HEK293 (cell line): ENCODE measurements around the gene TET2.

Source experiments
- CTCF ChIA-PET: fragments of 350-600 bp; formaldehyde crosslinking; extraction: SDS; loops from one replicate; lab custom pipeline; 2021; ENCODE audit warnings: antibody characterized with exemption; lab: Yijun Ruan, JAX
- POLR2A ChIA-PET: fragments of 300-600 bp; formaldehyde crosslinking; extraction: SDS; loops from one replicate; lab custom pipeline; 2020; ENCODE audit warnings: antibody characterized with exemption, inconsistent platforms; lab: Yijun Ruan, JAX
- H3K27ac ChIP-seq: fragments of 200-500 bp; sonication (Bioruptor generic); 2 replicates; pipeline ENCODE4 v1.5.1; 2014; ENCODE audit warnings: low read depth, low read length, control low read depth, inconsistent platforms; ENCODE audit errors: extremely low read depth
- H3K36me3 ChIP-seq, 2 experiments: fragments of 200-500 bp in 1 of 2; sonication (Bioruptor generic) in 1 of 2; 1 replicate in 1 of 2; 2 replicates in 1 of 2; pipeline ENCODE4 v1.5.1; 2014 to 2017; ENCODE audit warnings: inconsistent platforms in 2 of 2, low read length in 2 of 2; ENCODE audit not compliant: control insufficient read depth in 2 of 2, insufficient read depth in 1 of 2
- H3K4me1 ChIP-seq: fragments of 200-500 bp; sonication (Bioruptor generic); 2 replicates; pipeline ENCODE4 v1.5.1; 2014; ENCODE audit warnings: mild to moderate bottlenecking, low read length, inconsistent platforms; ENCODE audit not compliant: control insufficient read depth, insufficient read depth
- H3K4me3 ChIP-seq: 2 replicates; pipeline ENCODE4 v1.5.1; 2011; ENCODE audit warnings: low read depth, mild to moderate bottlenecking, control low read depth, low read length, moderate library complexity
- H3K9me3 ChIP-seq: fragments of 200-500 bp; sonication (Bioruptor generic); 2 replicates; pipeline ENCODE4 v1.5.1; 2014; ENCODE audit warnings: low read depth, low read length, inconsistent platforms; ENCODE audit not compliant: control insufficient read depth, insufficient read depth
- AEBP2 ChIP-seq: fragments of 450-650 bp; formaldehyde crosslinking; IDR thresholded peaks from 2 replicates; pipeline ENCODE4 v1.5.1; 2016; ENCODE audit warnings: missing biosample characterization, missing genetic modification characterization, borderline replicate concordance
- EGR2 ChIP-seq: fragments of 450-650 bp; formaldehyde crosslinking; IDR thresholded peaks from 2 replicates; pipeline ENCODE4 v1.5.1; 2016; ENCODE audit warnings: low read depth, missing biosample characterization, missing genetic modification characterization
- GLI4 ChIP-seq: fragments of 450-650 bp; formaldehyde crosslinking; IDR thresholded peaks from 2 replicates; pipeline ENCODE4 v1.5.1; 2016; ENCODE audit warnings: missing biosample characterization, missing genetic modification characterization
- GLIS1 ChIP-seq: fragments of 450-650 bp; formaldehyde crosslinking; IDR thresholded peaks from 2 replicates; pipeline ENCODE4 v1.5.1; 2016; ENCODE audit warnings: missing biosample characterization, missing genetic modification characterization
- PRDM4 ChIP-seq: fragments of 450-650 bp; formaldehyde crosslinking; IDR thresholded peaks from 2 replicates; pipeline ENCODE4 v1.5.1; 2017; ENCODE audit warnings: missing biosample characterization, missing genetic modification characterization
- SP2 ChIP-seq: fragments of 450-650 bp; formaldehyde crosslinking; IDR thresholded peaks from 2 replicates; pipeline ENCODE4 v1.5.1; 2016; ENCODE audit warnings: missing biosample characterization, missing genetic modification characterization
- ZBTB49 ChIP-seq: fragments of 450-650 bp; formaldehyde crosslinking; IDR thresholded peaks from 2 replicates; pipeline ENCODE4 v1.5.1; 2016; ENCODE audit warnings: missing biosample characterization, missing genetic modification characterization, low read depth
- ZBTB8A ChIP-seq: fragments of 450-650 bp; formaldehyde crosslinking; IDR thresholded peaks from 2 replicates; pipeline ENCODE4 v1.5.1; 2016; ENCODE audit warnings: missing biosample characterization, missing genetic modification characterization
- ZFP41 ChIP-seq: fragments of 450-650 bp; formaldehyde crosslinking; IDR thresholded peaks from 2 replicates; pipeline ENCODE4 v1.5.1; 2016; ENCODE audit warnings: missing biosample characterization, missing genetic modification characterization, borderline replicate concordance
- ZNF146 ChIP-seq: fragments of 450-650 bp; formaldehyde crosslinking; IDR thresholded peaks from 2 replicates; pipeline ENCODE4 v1.5.1; 2016; ENCODE audit warnings: missing biosample characterization, missing genetic modification characterization
- ZNF155 ChIP-seq: fragments of 450-650 bp; formaldehyde crosslinking; IDR thresholded peaks from 2 replicates; pipeline ENCODE4 v1.5.1; 2016; ENCODE audit warnings: missing biosample characterization, missing genetic modification characterization
- ZNF174 ChIP-seq: fragments of 450-650 bp; formaldehyde crosslinking; IDR thresholded peaks from 2 replicates; pipeline ENCODE4 v1.5.0; 2017; ENCODE audit warnings: missing biosample characterization, mild to moderate bottlenecking, missing genetic modification characterization
- ZNF266 ChIP-seq: fragments of 450-650 bp; formaldehyde crosslinking; IDR thresholded peaks from 2 replicates; pipeline ENCODE4 v1.5.1; 2016; ENCODE audit warnings: missing biosample characterization, missing genetic modification characterization, low read depth
- ZNF518A ChIP-seq: fragments of 450-650 bp; formaldehyde crosslinking; conservative IDR thresholded peaks from 2 replicates; pipeline ENCODE4 v1.5.1; 2016; ENCODE audit warnings: low read depth, missing biosample characterization, missing genetic modification characterization
- ZNF585B ChIP-seq: fragments of 450-650 bp; formaldehyde crosslinking; IDR thresholded peaks from 2 replicates; pipeline ENCODE4 v1.5.1; 2016; ENCODE audit warnings: missing biosample characterization, missing genetic modification characterization
- ZNF629 ChIP-seq: fragments of 450-650 bp; formaldehyde crosslinking; IDR thresholded peaks from 2 replicates; pipeline ENCODE4 v1.5.1; 2017; ENCODE audit warnings: missing biosample characterization, missing genetic modification characterization
- ZNF792 ChIP-seq: fragments of 450-650 bp; formaldehyde crosslinking; IDR thresholded peaks from 2 replicates; pipeline ENCODE4 v1.5.1; 2016; ENCODE audit warnings: missing biosample characterization, missing genetic modification characterization
- ZSCAN16 ChIP-seq: fragments of 450-650 bp; formaldehyde crosslinking; IDR thresholded peaks from 2 replicates; pipeline ENCODE4 v1.5.1; 2016; ENCODE audit warnings: missing biosample characterization, missing genetic modification characterization
- ZSCAN23 ChIP-seq: fragments of 450-650 bp; formaldehyde crosslinking; IDR thresholded peaks from 2 replicates; pipeline ENCODE4 v1.5.1; 2016; ENCODE audit warnings: missing biosample characterization, missing genetic modification characterization

The TET2 gene

GRCh38 chr4:105129286-105130040, 17.2 kb upstream of the TET2 start:
- ChIA-PET POLR2A (no interaction called here), CTCF (no interaction called here)
- Histone ChIP-seq H3K27ac (no peak overlapping the region), H3K4me3 (no peak overlapping the region), H3K4me1 (no peaks in the 10 kb centered on the region), H3K36me3 (no peaks in the 10 kb centered on the region), H3K9me3 (no peaks in the 10 kb centered on the region)
- TF ChIP-seq GLI4 (tag by site-specific recombination) (no peak), ZSCAN23 (tag by site-specific recombination) (no peak)

- TF ChIP-seq ZNF629 (tag by site-specific recombination) (no peak), ZNF266 (tag by site-specific recombination) (no peak), ZNF518A (tag by site-specific recombination) (no peak), EGR2 (tag by site-specific recombination) (no peak), GLIS1 (tag by site-specific recombination) (no peak), ZNF792 (tag by site-specific recombination) (no peak), ZNF146 (tag by site-specific recombination) (no peak), GLI4 (tag by site-specific recombination) (no peak), SP2 (tag by site-specific recombination) (no peak), PRDM4 (no peak), ZSCAN23 (tag by site-specific recombination) (no peak)
- H3K27ac ChIP-seq, result no peak overlapping the region
- H3K36me3 ChIP-seq, result no peaks in the 10 kb centered on the region
- H3K4me3 ChIP-seq, result no peak overlapping the region
- ChIA-PET CTCF (interaction anchor here (1.6 kb wide), 1 partner anchor 9 kb away, joined by 8 read pairs; no protein-coding TSS in a partner anchor), POLR2A (no interaction called here)
- H3K9me3 ChIP-seq, result no peaks in the 10 kb centered on the region
- no peaks in the 10 kb centered on the region for H3K4me1 ChIP-seq
These were observed 15.7 kb upstream of the TET2 start for GRCh38 chr4:105130945-105131344.

- CTCF ChIA-PET, result interaction anchor here (0.5 kb wide), 1 partner anchor 30 kb away, joined by 3 read pairs; no protein-coding TSS in a partner anchor
- POLR2A ChIA-PET, result no interaction called here
- TF ChIP-seq ZNF585B (tag by site-specific recombination) (no peak), EGR2 (tag by site-specific recombination) (no peak), ZSCAN23 (tag by site-specific recombination) (no peak), ZNF155 (no peak), ZNF174 (no peak), ZBTB8A (tag by site-specific recombination) (no peak), ZFP41 (tag by site-specific recombination) (no peak), ZBTB49 (tag by site-specific recombination) (no peak), ZSCAN16 (tag by site-specific recombination) (no peak), AEBP2 (tag by site-specific recombination) (no peak)
These were observed 12.7 kb upstream of the TET2 start for GRCh38 chr4:105133976-105134375.

More at GRCh38 chr4:105133976-105134375, 12.7 kb upstream of the TET2 start:
- Histone ChIP-seq H3K9me3 (no peaks in the 10 kb centered on the region), H3K27ac (no peak overlapping the region), H3K36me3 (no peaks in the 10 kb centered on the region), H3K4me3 (no peak overlapping the region), H3K4me1 (no peaks in the 10 kb centered on the region)
